SK-N-SH (cell line): ENCODE results near the gene KLHL18. TPM values are rescaled to one million over a fixed set of nuclear protein-coding genes. Genes with fewer than 3 reads are reported as not detected.

Experiments
- CTCF ChIA-PET: fragments of 300-600, 350-600 bp; formaldehyde crosslinking; extraction: SDS; loops from one replicate; lab custom pipeline; 2021; lab: Yijun Ruan, JAX
- POLR2A ChIA-PET: fragments of 350-600 bp; sonication (Branson Sonifier 250); formaldehyde crosslinking; extraction: SDS; loops from one replicate; lab custom pipeline; 2020; ENCODE audit warnings: antibody characterized with exemption, inconsistent platforms; lab: Yijun Ruan, JAX
- DNase-seq: peaks from one replicate; pipeline ENCODE4 v3.0.0; 2012
- H2AFZ ChIP-seq: fragments of 200-600 bp; sonication (generic); 2 replicates; pipeline ENCODE4 v1.8.1; 2016; ENCODE audit warnings: antibody characterized with exemption, mild to moderate bottlenecking, low read depth
- H3F3A ChIP-seq: fragments of 200-600 bp; sonication (generic); replicated peaks from 2 replicates; pipeline ENCODE3; 2016; ENCODE audit warnings: antibody characterized with exemption, mild to moderate bottlenecking; ENCODE audit not compliant: insufficient read depth
- H3K27ac ChIP-seq, 2 experiments: fragments of 200-500 bp in 1 of 2; fragments of 200-600 bp in 1 of 2; sonication (Bioruptor generic) in 1 of 2; sonication (generic), shearing (Covaris generic) in 1 of 2; 2 replicates each; pipeline versions ENCODE4 v1.5.1 to v1.6.1; 2014 to 2016; ENCODE audit warnings: low read depth in 2 of 2, inconsistent platforms in 1 of 2, low read length in 1 of 2, mild to moderate bottlenecking in 1 of 2, mixed read lengths in 1 of 2
- H3K27me3 ChIP-seq: fragments of 200-600 bp; sonication (generic), shearing (Covaris generic); 2 replicates; pipeline ENCODE4 v1.6.1; 2016; ENCODE audit warnings: mixed run types; ENCODE audit not compliant: insufficient read depth
- H3K36me3 ChIP-seq, 2 experiments: fragments of 200-500 bp in 1 of 2; fragments of 200-600 bp in 1 of 2; sonication (Bioruptor generic) in 1 of 2; sonication (generic) in 1 of 2; replicated peaks in 1 of 2; 2 replicates each; pipeline versions ENCODE3 to v1.5.1; 2014 to 2016; ENCODE audit warnings: low read length in 1 of 2, mild to moderate bottlenecking in 1 of 2; ENCODE audit not compliant: insufficient read depth in 2 of 2, control insufficient read depth in 1 of 2
- H3K4me1 ChIP-seq, 2 experiments: fragments of 200-500 bp in 1 of 2; fragments of 200-600 bp in 1 of 2; sonication (Bioruptor generic) in 1 of 2; sonication (generic), shearing (Covaris generic) in 1 of 2; 2 replicates each; pipeline versions ENCODE4 v1.5.1 to v1.6.1; 2014 to 2016; ENCODE audit warnings: low read depth in 1 of 2, low read length in 1 of 2, mixed run types in 1 of 2; ENCODE audit not compliant: insufficient read depth in 2 of 2, control insufficient read depth in 1 of 2
- H3K4me2 ChIP-seq: fragments of 200-600 bp; sonication (generic), shearing (Covaris generic); 2 replicates; pipeline ENCODE4 v1.6.1; 2017; ENCODE audit warnings: mixed run types
- H3K4me3 ChIP-seq, 2 experiments: fragments of 200-500 bp in 1 of 2; fragments of 200-600 bp in 1 of 2; sonication (Bioruptor generic) in 1 of 2; sonication (generic), shearing (Covaris generic) in 1 of 2; 2 replicates each; pipeline versions ENCODE4 v1.5.1 to v1.8.1; 2014 to 2016; ENCODE audit warnings: low read depth in 2 of 2, inconsistent platforms in 1 of 2, low read length in 1 of 2, mild to moderate bottlenecking in 1 of 2, mixed read lengths in 1 of 2, moderate library complexity in 1 of 2
- H3K79me2 ChIP-seq: fragments of 200-600 bp; sonication (generic); 2 replicates; pipeline ENCODE4 v1.8.1; 2017; ENCODE audit warnings: mild to moderate bottlenecking; ENCODE audit not compliant: insufficient read depth
- H3K9ac ChIP-seq: fragments of 200-600 bp; sonication (generic); 2 replicates; pipeline ENCODE4 v1.6.1; 2017; ENCODE audit warnings: mixed run types
- H3K9me2 ChIP-seq: fragments of 200-600 bp; sonication (generic); 2 replicates; pipeline ENCODE4 v1.6.1; 2017; ENCODE audit warnings: mixed run types
- H3K9me3 ChIP-seq: fragments of 200-600 bp; sonication (generic); 2 replicates; pipeline ENCODE4 v1.6.1; 2017; ENCODE audit warnings: mixed run types, mild to moderate bottlenecking, moderate library complexity
- H4K20me1 ChIP-seq: fragments of 200-600 bp; sonication (generic); 2 replicates; pipeline ENCODE4 v1.6.1; 2017; ENCODE audit warnings: mild to moderate bottlenecking, mixed run types; ENCODE audit not compliant: insufficient read depth
- CHD2 ChIP-seq: fragments of 150-350 bp; IDR thresholded peaks from 2 replicates; pipeline ENCODE4 v1.6.1; 2018; ENCODE audit warnings: low read length; ENCODE audit not compliant: partially characterized antibody
- ELF1 ChIP-seq: IDR thresholded peaks from 2 replicates; pipeline ENCODE4 v1.4.0; 2012
- FOSL2 ChIP-seq: IDR thresholded peaks from 2 replicates; pipeline ENCODE4 v1.4.0; 2012; ENCODE audit warnings: low read depth, mild to moderate bottlenecking, moderate library complexity, borderline replicate concordance
- FOXJ3 ChIP-seq: sonication (generic); formaldehyde crosslinking; IDR thresholded peaks from 2 replicates; pipeline ENCODE4 v1.5.1; 2020; ENCODE audit warnings: mild to moderate bottlenecking, missing genetic modification reagents
- GABPA ChIP-seq: IDR thresholded peaks from 2 replicates; pipeline ENCODE4 v1.4.0; 2012; ENCODE audit warnings: low read depth, mild to moderate bottlenecking
- MXI1 ChIP-seq: IDR thresholded peaks from 2 replicates; pipeline ENCODE4 v1.6.1; 2012; ENCODE audit warnings: mild to moderate bottlenecking, low read depth, low read length, improper control_type of control experiment
- NRF1 ChIP-seq: IDR thresholded peaks from 2 replicates; pipeline ENCODE4 v1.6.1; 2012; ENCODE audit warnings: low read depth, mild to moderate bottlenecking, low read length
- RAD21 ChIP-seq: IDR thresholded peaks from 2 replicates; pipeline ENCODE4 v1.6.1; 2012; ENCODE audit warnings: mild to moderate bottlenecking, low read length
- RCOR1 ChIP-seq: fragments of 150-350 bp; IDR thresholded peaks from 2 replicates; pipeline ENCODE4 v1.6.1; 2017; ENCODE audit warnings: antibody characterized with exemption, low read length
- RXRA ChIP-seq: IDR thresholded peaks from 2 replicates; pipeline ENCODE4 v1.4.0; 2012; ENCODE audit warnings: low read depth, mild to moderate bottlenecking, borderline replicate concordance
- SIN3A ChIP-seq: IDR thresholded peaks from 2 replicates; pipeline ENCODE4 v1.6.1; 2012; ENCODE audit warnings: low read depth, mild to moderate bottlenecking, low read length, moderate library complexity, borderline replicate concordance
- SMC3 ChIP-seq: IDR thresholded peaks from 2 replicates; pipeline ENCODE4 v1.6.1; 2012; ENCODE audit warnings: low read depth, low read length, improper control_type of control experiment
- WGBS: methylation state at CpG from one replicate; pipeline ENCODE4 v1.1.6; 2017; ENCODE audit warnings: low lambda C conversion rate; 5-methylcytosine and 5-hydroxymethylcytosine counted together
- polyA plus RNA-seq, 3 experiments: library from polyadenylated mRNA; depleted of rRNA; stranded (reverse); fragments of >200 nt; gene quantifications; 2 replicates each; pipeline ENCODE4 v1.2.3, GENCODE V29; 2012
- TF ChIP-seq, protein P1 (sequence below): IDR thresholded peaks from 2 replicates; pipeline ENCODE4 v1.4.0; 2012; ENCODE audit warnings: low read depth, borderline replicate concordance
- TF ChIP-seq, protein P2 (sequence below): IDR thresholded peaks from 2 replicates; pipeline ENCODE4; 2012
- TF ChIP-seq, protein P3 (sequence below): IDR thresholded peaks from 2 replicates; pipeline ENCODE4 v1.4.0; 2012; ENCODE audit warnings: low read depth
- TF ChIP-seq, protein P4 (sequence below): fragments of 200-600 bp; sonication (generic); IDR thresholded peaks from 2 replicates; pipeline ENCODE4 v1.6.1; 2017; ENCODE audit warnings: antibody characterized with exemption, mild to moderate bottlenecking, moderate library complexity

The KLHL18 gene
- polyA plus RNA-seq, 1 of the 3 experiments (the other 2 are of a cell fraction): 55.2 TPM

DNA sequence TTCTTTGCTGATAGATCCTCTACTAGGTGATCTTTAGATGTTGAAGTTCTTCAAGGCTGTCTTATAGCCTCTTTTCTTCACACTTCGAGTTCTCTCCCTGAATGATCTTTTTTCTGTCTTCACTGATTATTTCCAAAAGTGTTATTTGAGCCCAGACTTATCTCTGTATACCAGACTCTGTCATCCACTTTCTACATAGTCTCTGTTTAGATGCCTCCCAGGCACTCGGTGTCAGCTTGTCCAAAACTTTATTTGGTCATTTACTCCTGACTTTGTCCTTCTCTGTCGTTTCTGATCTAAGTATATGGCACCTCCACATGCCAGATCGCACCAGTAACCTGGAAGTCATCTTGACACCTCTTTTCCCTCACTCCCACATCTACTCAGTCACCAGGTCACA lies 27.6 kb downstream of the KLHL18 start:
- ChIA-PET CTCF (interaction anchor here (2.0 kb wide), 1 partner anchor 14 kb away, joined by 7 read pairs; no protein-coding TSS in a partner anchor), POLR2A (no interaction called here)
- WGBS: 87% methylated on average over 4 of the region's 4 CpGs

DNA sequence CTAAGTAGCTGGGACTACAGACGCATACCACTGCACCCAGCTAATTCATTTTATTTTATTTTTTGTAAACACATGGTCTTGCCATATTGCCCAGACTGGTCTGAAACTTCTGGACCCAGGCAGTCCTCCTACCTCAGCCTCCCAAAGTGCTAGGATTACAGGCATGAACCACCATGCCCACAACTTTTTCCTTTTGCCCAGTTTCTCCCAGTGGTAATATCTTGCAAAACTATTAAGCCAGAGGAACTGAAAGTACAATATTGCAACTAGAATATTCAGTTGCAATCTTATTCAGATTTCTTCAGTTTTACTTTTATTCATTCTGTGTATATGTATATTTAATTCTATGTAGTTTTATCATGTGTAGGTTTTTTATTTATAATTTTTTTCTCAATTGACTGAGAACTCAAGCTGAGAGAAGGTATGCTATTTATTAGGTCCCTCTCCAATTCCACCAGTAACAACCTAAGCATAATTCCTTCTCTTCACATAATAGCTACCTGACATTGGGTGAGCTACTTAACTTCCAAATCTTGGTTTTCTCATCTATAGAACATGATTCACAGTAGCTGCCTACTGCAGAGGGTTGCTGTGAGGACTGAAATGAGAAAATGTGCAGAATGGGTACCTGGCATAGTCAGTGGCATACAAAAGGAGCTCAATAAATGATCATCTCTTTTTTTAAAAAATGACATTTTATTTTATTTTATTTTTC lies 30.8 kb downstream of the KLHL18 start:
- Histone ChIP-seq H3K9ac (no peak overlapping the region), H3K27me3 (no peaks in the 10 kb centered on the region), H3K27ac (no peak overlapping the region), H3K4me2 (no peak overlapping the region), H3K36me3 (no peaks in the 10 kb centered on the region), H4K20me1 (no peaks in the 10 kb centered on the region), H3K9me2 (no peaks in the 10 kb centered on the region), H2AFZ (no peak overlapping the region), H3F3A (peaks cover 4% of the 10 kb centered on the region), H3K4me3 (no peak overlapping the region), H3K79me2 (peaks cover 16% of the 10 kb centered on the region; the same call in 1 of the 2 replicates), H3K9me3 (no peaks in the 10 kb centered on the region), H3K4me1 (no peaks in the 10 kb centered on the region)
- 100% methylated on average over 1 of the region's 1 CpG for WGBS
- ChIA-PET CTCF (interaction anchor here (0.6 to 1.6 kb wide), 7 partner anchors 10 to 390 kb away, joined by 3 to 11 read pairs (median 3); no protein-coding TSS in a partner anchor), POLR2A (no interaction called here)
- no peak for DNase-seq
- TF ChIP-seq SMC3 (no peak), SIN3A (no peak), MXI1 (no peak), RAD21 (no peak), CHD2 (no peak), RXRA (no peak), NRF1 (no peak)
- TF ChIP-seq, protein P1, sequence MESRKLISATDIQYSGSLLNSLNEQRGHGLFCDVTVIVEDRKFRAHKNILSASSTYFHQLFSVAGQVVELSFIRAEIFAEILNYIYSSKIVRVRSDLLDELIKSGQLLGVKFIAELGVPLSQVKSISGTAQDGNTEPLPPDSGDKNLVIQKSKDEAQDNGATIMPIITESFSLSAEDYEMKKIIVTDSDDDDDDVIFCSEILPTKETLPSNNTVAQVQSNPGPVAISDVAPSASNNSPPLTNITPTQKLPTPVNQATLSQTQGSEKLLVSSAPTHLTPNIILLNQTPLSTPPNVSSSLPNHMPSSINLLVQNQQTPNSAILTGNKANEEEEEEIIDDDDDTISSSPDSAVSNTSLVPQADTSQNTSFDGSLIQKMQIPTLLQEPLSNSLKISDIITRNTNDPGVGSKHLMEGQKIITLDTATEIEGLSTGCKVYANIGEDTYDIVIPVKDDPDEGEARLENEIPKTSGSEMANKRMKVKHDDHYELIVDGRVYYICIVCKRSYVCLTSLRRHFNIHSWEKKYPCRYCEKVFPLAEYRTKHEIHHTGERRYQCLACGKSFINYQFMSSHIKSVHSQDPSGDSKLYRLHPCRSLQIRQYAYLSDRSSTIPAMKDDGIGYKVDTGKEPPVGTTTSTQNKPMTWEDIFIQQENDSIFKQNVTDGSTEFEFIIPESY: no peak
- TF ChIP-seq, protein P2, sequence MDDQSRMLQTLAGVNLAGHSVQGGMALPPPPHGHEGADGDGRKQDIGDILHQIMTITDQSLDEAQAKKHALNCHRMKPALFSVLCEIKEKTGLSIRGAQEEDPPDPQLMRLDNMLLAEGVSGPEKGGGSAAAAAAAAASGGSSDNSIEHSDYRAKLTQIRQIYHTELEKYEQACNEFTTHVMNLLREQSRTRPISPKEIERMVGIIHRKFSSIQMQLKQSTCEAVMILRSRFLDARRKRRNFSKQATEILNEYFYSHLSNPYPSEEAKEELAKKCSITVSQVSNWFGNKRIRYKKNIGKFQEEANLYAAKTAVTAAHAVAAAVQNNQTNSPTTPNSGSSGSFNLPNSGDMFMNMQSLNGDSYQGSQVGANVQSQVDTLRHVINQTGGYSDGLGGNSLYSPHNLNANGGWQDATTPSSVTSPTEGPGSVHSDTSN: no peak
- TF ChIP-seq, protein P3, sequence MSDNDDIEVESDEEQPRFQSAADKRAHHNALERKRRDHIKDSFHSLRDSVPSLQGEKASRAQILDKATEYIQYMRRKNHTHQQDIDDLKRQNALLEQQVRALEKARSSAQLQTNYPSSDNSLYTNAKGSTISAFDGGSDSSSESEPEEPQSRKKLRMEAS: no peak
- TF ChIP-seq, protein P4, sequence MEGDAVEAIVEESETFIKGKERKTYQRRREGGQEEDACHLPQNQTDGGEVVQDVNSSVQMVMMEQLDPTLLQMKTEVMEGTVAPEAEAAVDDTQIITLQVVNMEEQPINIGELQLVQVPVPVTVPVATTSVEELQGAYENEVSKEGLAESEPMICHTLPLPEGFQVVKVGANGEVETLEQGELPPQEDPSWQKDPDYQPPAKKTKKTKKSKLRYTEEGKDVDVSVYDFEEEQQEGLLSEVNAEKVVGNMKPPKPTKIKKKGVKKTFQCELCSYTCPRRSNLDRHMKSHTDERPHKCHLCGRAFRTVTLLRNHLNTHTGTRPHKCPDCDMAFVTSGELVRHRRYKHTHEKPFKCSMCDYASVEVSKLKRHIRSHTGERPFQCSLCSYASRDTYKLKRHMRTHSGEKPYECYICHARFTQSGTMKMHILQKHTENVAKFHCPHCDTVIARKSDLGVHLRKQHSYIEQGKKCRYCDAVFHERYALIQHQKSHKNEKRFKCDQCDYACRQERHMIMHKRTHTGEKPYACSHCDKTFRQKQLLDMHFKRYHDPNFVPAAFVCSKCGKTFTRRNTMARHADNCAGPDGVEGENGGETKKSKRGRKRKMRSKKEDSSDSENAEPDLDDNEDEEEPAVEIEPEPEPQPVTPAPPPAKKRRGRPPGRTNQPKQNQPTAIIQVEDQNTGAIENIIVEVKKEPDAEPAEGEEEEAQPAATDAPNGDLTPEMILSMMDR: no peak

More for the DNA sequence above, 27.6 kb downstream of the KLHL18 start:
- no peaks in the 10 kb centered on the region for H3F3A ChIP-seq
- no peaks in the 10 kb centered on the region for H3K9me3 ChIP-seq
- no peak overlapping the region for H3K4me3 ChIP-seq
- H3K36me3 ChIP-seq: peaks cover 0 to 15% of the 10 kb centered on the region in 2 experiments
- no peak overlapping the region for H3K4me2 ChIP-seq
- H3K9me2 ChIP-seq: no peaks in the 10 kb centered on the region
- no peak for DNase-seq
- TF ChIP-seq FOSL2 (no peak), FOXJ3 (CRISPR knock-in tag) (no peak), SIN3A (no peak), ELF1 (no peak), RCOR1 (no peak), MXI1 (no peak), GABPA (no peak)
- TF ChIP-seq, protein P4: no peak
- TF ChIP-seq, protein P3: no peak
- no peaks in the 10 kb centered on the region for H3K4me1 ChIP-seq
- no peak overlapping the region for H2AFZ ChIP-seq
- H3K79me2 ChIP-seq: peaks cover 34% of the 10 kb centered on the region; the same call in 1 of the 2 replicates
- no peak overlapping the region for H3K9ac ChIP-seq
- H3K27me3 ChIP-seq: no peaks in the 10 kb centered on the region
- H3K27ac ChIP-seq: no peak overlapping the region
- H4K20me1 ChIP-seq: no peaks in the 10 kb centered on the region
